NCI-H2196 (cell line): ENCODE data around the gene RUSF1.
A peak's percentile ranks its signal among the peaks of the same experiment; 100 is the strongest.
"Not testable (repeated sequence)": the region's sequence is repeated elsewhere in the genome, so short reads cannot be mapped to it uniquely, and the experiment has no call there.

Source experiments
- DNase-seq: peaks from one replicate; lab custom pipeline; 2025; ENCODE audit not compliant: unreplicated experiment; lab: John Stamatoyannopoulos, UW

The RUSF1 gene

GRCh38 chr16:31517800-31518402 lies 9.7 kb upstream of the RUSF1 start:
- DNase-seq, result no peak

- no peak for DNase-seq
These were observed 5.7 kb upstream of the RUSF1 start for GRCh38 chr16:31513884-31514283.

DNA sequence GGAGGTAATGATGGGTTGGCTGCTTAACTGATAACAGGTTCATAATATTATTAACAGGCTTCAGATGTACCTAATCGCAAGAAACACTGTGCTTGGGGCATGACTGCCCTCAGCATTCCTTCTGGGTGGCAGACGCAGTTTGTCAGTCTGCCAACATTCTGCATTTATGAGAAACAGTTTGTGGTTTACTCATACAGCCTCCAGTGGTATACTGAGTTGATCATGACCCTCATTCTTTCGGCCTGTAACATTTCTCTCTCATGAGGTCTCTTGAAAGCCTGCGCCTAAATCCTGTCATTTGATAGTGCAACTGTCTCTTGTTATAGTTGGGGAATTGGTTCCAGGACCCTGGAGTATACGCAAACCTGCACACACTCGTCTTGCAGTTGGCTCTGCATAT lies 4.9 kb upstream of the RUSF1 start:
- DNase-seq, result no peak

DNA sequence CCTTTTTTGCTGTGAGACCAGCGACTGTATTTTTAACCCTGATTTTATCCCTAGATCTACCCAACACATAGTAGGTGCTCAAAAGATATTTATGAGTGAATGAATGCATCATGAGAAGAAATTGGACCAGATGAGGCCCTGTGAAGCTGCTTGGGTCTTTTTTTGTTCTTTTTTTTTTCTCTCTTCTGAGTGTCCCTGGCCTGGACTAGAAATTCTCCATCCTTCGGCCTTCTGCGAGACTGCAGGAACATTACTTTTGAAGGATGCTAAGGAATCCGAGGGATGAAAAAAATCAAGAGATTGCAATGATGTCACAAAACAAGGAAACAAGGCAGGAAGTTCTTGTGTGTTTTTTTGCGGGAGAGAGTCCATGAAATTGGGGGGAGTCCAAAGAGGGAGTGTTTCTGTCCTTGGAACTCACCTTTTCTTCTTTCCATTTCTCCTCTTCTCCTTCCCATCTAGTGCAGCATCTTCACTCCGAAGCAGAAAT lies 560 bp upstream of the RUSF1 start:
- DNase-seq, result no peak

GRCh38 chr16:31507617-31507928 lies 618 bp downstream of the RUSF1 start:
- no peak for DNase-seq

DNA sequence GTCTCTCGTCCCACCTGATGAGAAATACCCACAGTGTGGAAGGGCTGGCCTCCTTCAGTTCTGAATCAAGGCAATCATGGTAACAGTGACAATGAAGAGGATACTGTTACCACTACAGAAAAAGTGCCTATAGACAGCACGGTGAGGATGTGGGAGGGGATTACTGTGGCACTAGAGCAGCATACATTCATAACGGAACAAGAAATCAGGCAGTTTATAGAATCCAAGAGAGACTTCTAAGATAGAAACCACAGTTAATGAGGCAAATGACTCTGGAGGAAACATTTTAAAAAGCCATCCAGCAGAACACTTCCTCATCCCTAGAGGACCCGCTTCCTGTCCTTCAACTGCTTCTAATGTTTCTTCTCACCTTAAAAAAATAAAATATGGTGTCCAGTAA lies 2.7 kb downstream of the RUSF1 start:
- DNase-seq, result no peak

- DNase-seq, result no peak
These were observed 4.0 kb downstream of the RUSF1 start for GRCh38 chr16:31504159-31504558.

DNA sequence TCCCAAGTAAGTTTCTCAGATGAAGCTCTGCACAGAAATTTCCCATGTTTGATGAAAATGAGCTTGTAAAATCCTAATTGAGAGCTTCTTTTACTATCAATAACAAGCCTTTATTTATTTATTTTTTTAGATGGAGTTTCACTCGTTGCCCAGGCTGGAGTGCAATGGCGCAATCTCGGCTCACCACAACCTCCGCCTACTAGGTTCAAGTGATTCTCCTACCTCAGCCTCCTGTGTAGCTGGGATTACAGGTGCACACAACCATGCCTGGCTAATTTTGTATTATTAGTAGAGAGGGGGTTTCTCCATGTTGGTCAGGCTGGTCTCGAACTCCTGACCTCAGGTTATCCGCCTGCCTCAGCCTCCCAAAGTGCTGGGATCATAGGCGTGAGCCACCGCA lies 4.6 kb downstream of the RUSF1 start:
- DNase-seq, result not testable (repeated sequence)

DNA sequence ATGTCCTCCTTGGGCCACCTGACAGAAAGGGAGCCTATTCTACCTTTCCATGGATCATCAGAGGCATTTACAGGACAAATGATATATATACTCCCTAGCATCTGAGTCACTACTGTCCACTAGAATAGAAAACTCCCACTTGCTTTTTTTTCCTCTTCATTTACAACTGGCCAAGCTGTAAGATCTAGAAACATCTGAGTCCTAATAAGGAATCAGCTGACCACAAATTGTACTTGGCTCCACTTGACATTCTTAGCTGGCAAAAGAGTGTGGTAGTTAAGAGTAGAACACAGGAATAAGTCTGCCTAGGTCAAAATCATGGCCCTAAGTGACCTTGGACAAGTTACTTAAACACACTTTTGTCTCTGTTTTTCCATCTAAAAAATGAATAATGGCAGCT lies 5.2 kb downstream of the RUSF1 start:
- no peak for DNase-seq

GRCh38 chr16:31501966-31502348 lies 6.2 kb downstream of the RUSF1 start:
- no peak for DNase-seq

DNA sequence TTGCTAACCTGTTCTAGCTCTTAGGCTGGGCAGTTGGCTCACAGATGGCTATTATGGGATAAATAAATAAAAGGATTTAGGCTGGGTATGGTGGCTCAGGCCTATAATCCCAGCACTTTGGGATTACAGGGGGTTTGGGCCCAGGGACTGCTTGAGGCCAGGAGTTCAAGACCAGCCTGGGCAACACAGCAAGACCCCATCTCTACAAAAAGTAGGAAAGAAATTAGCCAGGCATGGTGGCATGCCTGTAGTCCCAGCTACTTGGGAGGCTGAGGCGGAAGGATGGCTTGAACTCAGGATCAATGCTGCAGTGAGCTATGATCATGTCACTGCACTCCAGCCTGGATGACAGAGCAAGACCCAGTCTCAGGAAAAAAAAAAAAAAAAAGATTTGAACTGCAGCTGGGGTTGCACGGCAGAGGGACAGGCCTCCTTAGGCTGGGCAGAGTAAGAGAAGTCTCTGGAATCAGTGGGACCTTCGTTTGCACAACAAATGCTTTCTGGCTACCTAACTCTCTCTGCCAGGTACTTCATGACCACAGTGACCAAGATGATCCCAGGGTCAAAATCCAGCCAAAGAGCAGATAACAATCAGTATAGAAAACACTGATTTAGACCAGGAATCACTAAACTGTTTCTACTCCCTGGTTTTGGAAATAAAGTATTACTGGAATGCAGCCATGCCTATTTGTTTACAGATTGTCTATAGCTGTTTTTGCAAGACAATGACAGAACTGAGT lies 6.8 kb downstream of the RUSF1 start:
- no peak for DNase-seq

- no peak for DNase-seq
These were observed 8.3 kb downstream of the RUSF1 start for GRCh38 chr16:31499928-31500327.

DNA sequence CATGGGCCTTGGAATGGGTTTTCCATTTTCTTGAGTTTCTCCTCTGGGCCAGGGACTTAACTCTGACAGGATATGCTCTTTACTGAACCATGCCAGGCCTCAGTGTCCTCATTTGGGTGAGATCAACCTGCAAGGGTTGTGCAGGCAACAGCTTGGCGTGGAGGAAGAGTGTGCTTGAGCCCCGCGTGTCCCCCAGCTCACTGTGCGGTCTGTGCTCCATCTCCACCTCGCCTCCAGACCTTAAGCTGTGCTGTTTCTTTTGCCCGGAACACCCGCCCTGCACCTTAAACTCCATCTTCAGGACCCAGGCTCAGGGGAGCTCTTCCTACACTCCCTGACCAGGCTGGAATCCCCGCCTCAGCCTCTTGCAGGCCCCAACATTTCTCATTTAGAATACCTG lies 9.7 kb downstream of the RUSF1 start:
- no peak for DNase-seq

DNA sequence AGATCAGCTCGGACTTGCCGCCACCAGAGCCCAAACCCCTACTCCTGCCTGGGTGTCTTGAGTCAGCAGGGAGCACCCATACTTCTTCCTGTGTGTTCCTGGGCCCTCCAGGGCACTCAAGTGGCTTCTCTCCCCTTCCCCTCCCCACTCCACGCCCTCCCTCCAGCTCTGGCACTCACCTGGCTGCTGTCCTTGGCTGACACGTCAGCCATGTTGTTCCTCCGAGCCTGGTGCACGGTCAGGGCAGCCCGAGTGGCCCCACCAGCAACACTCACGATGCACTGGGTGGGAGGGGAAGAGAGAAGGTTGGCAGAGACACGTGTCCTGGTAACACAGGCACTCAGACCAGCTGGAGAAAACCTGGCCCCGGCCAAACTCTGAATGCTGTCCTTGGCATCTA lies 11.5 kb downstream of the RUSF1 start:
- DNase-seq, result no peak

DNA sequence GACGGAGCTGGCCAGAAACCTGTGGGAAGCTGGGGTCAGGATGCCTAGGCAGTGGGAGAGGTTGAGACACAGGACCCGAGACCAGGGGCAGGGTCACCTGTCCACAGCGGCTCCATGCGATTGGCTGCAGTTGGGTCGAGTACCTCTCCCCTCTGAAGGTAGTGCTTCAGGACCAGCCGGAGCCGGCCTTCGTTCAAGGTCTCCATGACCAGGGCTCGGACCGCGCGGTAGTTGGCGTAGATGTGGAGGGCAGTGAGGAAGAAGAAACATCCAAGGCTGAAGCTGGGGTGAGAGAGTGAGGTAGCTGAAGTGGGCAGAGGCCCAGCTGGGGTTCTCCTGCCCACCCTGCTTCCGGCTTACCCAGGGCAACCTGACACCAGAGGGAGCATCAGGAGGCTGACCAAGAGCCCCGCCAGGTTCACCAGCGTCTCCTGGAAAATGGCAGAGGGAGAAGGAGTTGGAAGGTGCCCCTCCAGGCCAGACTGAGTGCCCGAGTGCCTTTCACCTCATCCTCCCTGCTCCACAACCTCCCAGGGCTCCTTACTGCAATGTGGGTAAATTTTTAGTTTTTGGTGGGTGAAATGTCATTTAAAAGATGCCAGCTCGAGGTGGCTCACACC lies 14.6 kb downstream of the RUSF1 start:
- no peak for DNase-seq

DNA sequence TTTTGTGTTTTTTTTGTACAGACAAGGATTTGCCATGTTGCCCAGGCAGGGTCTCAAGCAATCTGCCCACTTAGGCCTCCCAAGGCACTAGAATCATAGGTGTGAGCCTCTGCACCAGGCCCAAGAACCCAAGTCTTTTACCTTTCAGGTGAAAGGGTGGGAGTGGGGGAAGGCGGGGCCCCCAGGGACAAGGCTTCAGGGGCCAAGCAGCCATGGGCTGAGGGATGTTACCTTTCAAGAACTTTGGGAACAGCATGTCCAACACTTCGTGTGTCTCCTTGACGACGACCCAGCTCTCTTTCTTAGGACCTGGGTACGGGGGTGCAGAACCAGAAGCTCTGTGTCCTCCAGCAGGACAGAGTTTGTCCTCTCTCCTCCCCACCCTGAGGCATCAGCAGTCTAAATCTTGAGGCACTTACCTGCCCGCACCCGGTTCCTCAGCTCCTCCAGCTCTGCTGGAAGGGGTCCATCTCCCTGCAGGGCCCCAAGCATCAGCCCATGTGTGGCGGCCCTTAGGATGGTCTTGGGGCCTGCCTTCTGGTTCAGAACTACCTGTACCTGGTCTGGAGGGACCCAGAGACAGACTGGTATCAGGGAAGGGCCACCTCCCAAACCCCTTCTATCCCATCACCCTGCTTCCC lies 16.3 kb downstream of the RUSF1 start:
- no peak for DNase-seq

GRCh38 chr16:31489616-31490584 lies 18.3 kb downstream of the RUSF1 start:
- no peak for DNase-seq

- DNase-seq, result no peak
These were observed 19.0 kb downstream of the RUSF1 start for GRCh38 chr16:31489298-31489564.

GRCh38 chr16:31488468-31489297 lies 19.5 kb downstream of the RUSF1 start:
- no peak for DNase-seq

DNA sequence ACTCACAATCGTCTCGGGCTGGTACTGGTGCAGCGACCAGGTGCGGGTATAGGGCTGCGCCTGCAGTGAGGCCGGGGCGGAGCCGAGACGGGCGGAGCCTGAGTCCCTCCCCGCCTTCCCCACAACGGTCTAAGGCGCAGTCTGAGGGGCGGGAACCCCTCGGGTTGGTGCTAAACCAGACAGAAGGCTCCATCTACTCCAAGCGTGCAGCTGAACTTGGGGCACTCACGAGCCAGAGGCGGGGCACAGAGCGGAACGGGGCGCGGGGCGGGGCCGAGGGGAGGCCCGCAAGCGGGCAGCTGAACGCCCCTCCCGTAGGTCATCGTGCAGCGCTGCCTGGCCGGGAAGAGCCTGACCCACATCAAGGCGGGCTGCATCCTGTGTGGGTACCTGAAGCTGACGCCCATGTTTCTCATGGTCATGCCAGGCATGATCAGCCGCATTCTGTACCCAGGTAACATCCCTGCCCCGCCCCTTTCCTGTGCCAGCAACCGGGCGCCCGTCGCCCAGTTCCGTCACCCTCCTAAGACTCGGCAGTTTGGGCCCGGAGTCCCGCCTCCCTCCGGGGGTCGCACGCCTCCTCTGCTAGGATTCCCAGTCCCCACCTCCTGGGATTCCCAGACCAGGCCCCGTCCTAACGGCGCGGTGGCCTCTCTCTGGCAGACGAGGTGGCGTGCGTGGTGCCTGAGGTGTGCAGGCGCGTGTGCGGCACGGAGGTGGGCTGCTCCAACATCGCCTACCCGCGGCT lies 20.3 kb downstream of the RUSF1 start:
- DNase-seq, result peak; percentile 79
